OCI-LY1 (cell line): Measurements from ENCODE around the gene CACNA1B.

ENCODE experiments used
- CTCF ChIP-seq: fragments of 200-600 bp; sonication (generic), shearing (Covaris generic); IDR thresholded peaks from 2 replicates; pipeline ENCODE4 v1.5.1; 2017; ENCODE audit warnings: mild to moderate bottlenecking, antibody characterized with exemption, low read length, moderate library complexity, mixed read lengths
- EZH2 ChIP-seq: fragments of 200-600 bp; sonication (generic), shearing (Covaris generic); IDR thresholded peaks from 2 replicates; pipeline ENCODE4 v1.8.0; 2017; ENCODE audit warnings: borderline replicate concordance, mixed run types, mild to moderate bottlenecking, antibody characterized with exemption, low read length, moderate library complexity, mixed read lengths

DNA sequence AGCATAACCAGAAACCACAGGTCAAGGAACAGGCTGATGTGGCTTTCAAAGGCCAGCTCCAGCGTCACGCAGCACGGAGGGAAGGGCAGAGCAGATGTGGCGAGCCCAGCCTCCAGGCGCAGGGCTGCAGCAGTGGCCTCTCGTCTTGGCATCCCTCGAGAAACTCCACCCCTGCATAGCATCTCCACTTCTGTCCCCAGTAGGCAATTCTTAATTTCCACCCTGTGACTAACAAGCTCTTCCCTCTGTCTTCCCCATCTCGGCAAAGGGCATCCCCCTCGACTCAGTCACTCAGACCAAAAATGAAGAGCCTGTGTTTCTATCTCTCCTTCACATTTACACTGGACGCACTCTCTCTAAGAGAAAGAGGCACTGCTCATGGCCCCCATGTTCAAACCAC is 1.7 kb upstream of the CACNA1B start:
- TF ChIP-seq CTCF (no peak), EZH2 (no peak)
